Esophagus muscularis mucosa (tissue), 4 donors: ENCODE measurements around the gene GSE1. TPM values are rescaled to one million over a fixed set of nuclear protein-coding genes. Genes with fewer than 3 reads are reported as not detected.

Experiments
- DNase-seq: peaks from one replicate; pipeline ENCODE4 v3.0.0-alpha.2; 2017; ENCODE audit errors: extremely low spot score
- H3K27ac ChIP-seq, 4 donors: fragments of 200-600 bp; sonication (generic); replicated peaks in 1 of 4; 1 replicate in 3 of 4; 2 replicates in 1 of 4; pipeline ENCODE4 v1.5.1; 2016 to 2019; ENCODE audit warnings: mild to moderate bottlenecking in 1 of 4
- H3K27me3 ChIP-seq, 4 donors: fragments of 200-600 bp; sonication (generic); one replicate each; pipeline versions ENCODE4 v1.5.1 to v1.6.0; 2016 to 2019
- H3K36me3 ChIP-seq, 4 donors: fragments of 200-600 bp; sonication (generic); one replicate each; pipeline ENCODE4 v1.5.1; 2016 to 2019
- H3K4me1 ChIP-seq, 4 donors: fragments of 200-600 bp; sonication (generic); one replicate each; pipeline ENCODE4 v1.5.1; 2016 to 2019
- H3K4me3 ChIP-seq, 4 donors: fragments of 200-600 bp; sonication (generic); 1 replicate in 2 of 4; 2 replicates in 2 of 4; pipeline ENCODE4 v1.5.1; 2016 to 2019; ENCODE audit warnings: mild to moderate bottlenecking in 4 of 4, moderate library complexity in 1 of 4
- H3K9me3 ChIP-seq, 4 donors: fragments of 200-600 bp; sonication (generic); 1 replicate in 3 of 4; 2 replicates in 1 of 4; pipeline ENCODE4 v1.5.1; 2016 to 2019
- EP300 ChIP-seq: sonication (generic); formaldehyde crosslinking; IDR thresholded peaks from one replicate; pipeline ENCODE4 v1.6.1; 2017; ENCODE audit warnings: antibody characterized with exemption
- POLR2A ChIP-seq: fragments of 450-650 bp; IDR thresholded peaks from one replicate; pipeline ENCODE4 v1.6.1; 2017; ENCODE audit warnings: antibody characterized with exemption, moderate library complexity, mild to moderate bottlenecking, low read depth
- POLR2AphosphoS5 ChIP-seq, 2 donors: sonication (generic); formaldehyde crosslinking; IDR thresholded peaks; one replicate each; pipeline ENCODE4 v1.6.1; 2017; ENCODE audit warnings: antibody characterized with exemption in 2 of 2
- WGBS: methylation state at CpG from one replicate; pipeline ENCODE4 v1.1.5; 2018; 5-methylcytosine and 5-hydroxymethylcytosine counted together
- intact Hi-C: fragments of 100-400 bp; cut with DNase I; formaldehyde crosslinking; loops from one replicate; pipeline ENCODE4 v1.15.1; 2023
- total RNA-seq, 4 donors: library from RNA; depleted of rRNA; stranded (reverse); fragments of >200 nt; gene quantifications; one replicate each; pipeline versions ENCODE4 v1.1.0 to v1.2.1, GENCODE V29; 2016
- TF ChIP-seq, protein P1 (sequence below), 3 experiments: fragments of 200-600 bp in 2 of 3; fragments of 450-650 bp in 1 of 3; sonication (generic) in 2 of 3; IDR thresholded peaks; one replicate each; pipeline ENCODE4 v1.5.1; 2017 to 2019; ENCODE audit warnings: antibody characterized with exemption in 3 of 3, mild to moderate bottlenecking in 2 of 3, moderate library complexity in 1 of 3

The GSE1 gene
- total RNA-seq, 4 donors from 2014 or later: 45.4 to 79.4 (median 49.5) TPM

DNA sequence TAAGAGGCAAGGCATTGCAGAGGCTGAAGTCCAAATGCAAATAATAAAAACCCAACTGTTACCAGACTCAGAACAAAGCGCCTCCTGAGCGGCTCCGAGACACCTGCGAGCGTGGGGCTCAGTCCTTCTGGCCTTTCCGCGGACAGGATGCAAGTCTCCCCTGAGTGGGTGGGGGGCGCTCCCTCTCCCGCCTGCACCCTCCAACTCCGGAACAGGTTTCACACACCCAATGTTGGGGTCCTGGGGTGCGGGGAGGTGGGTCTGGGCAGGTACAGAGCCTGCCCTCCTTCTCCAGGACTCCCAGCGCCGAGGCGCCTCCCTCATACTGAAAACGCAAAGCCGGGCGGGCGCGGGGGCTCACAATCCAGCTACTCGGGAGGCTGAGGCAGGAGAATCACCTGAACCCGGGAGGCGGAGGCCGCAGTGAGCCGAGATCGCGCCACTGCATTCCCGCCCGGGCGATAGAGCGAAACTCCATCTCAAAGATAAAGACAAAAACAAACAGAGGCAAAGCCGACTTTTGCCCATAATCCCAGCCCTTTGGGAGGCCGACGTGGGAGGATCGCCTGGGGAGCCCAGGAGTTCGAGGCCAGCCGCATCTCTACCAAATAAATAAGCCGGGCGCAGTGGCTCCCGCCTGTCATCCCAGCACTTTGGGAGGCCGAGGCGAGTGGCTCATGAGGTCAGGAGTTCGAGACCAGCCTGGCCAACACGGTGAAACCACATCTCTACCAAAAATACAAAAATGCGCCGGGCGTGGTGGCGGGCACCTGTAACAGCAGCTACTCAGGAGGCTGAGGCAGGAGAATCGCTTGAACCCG lies 74.7 kb downstream of the GSE1 start:
- Histone ChIP-seq H3K9me3 (no peaks in the 10 kb centered on the region), H3K36me3 (no peaks in the 10 kb centered on the region), H3K27me3 (peaks cover 0 to 12% (median 0%) of the 10 kb centered on the region in 4 donors), H3K27ac (no peak overlapping the region), H3K4me1 (peaks cover 13 to 20% (median 17%) of the 10 kb centered on the region in 4 donors), H3K4me3 (peak overlapping the region; percentile 64 to 70 (median 68))
- intact Hi-C loops: no loop called here
- DNase-seq: no peak
- TF ChIP-seq POLR2AphosphoS5 (IDR thresholded peaks at IDR 0.05): no peak
- TF ChIP-seq POLR2A: no peak
- TF ChIP-seq EP300: no peak
- TF ChIP-seq, protein P1, sequence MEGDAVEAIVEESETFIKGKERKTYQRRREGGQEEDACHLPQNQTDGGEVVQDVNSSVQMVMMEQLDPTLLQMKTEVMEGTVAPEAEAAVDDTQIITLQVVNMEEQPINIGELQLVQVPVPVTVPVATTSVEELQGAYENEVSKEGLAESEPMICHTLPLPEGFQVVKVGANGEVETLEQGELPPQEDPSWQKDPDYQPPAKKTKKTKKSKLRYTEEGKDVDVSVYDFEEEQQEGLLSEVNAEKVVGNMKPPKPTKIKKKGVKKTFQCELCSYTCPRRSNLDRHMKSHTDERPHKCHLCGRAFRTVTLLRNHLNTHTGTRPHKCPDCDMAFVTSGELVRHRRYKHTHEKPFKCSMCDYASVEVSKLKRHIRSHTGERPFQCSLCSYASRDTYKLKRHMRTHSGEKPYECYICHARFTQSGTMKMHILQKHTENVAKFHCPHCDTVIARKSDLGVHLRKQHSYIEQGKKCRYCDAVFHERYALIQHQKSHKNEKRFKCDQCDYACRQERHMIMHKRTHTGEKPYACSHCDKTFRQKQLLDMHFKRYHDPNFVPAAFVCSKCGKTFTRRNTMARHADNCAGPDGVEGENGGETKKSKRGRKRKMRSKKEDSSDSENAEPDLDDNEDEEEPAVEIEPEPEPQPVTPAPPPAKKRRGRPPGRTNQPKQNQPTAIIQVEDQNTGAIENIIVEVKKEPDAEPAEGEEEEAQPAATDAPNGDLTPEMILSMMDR (IDR thresholded peaks at IDR 0.05): no peak
- WGBS: 75% methylated on average over 33 of the region's 49 CpGs

DNA sequence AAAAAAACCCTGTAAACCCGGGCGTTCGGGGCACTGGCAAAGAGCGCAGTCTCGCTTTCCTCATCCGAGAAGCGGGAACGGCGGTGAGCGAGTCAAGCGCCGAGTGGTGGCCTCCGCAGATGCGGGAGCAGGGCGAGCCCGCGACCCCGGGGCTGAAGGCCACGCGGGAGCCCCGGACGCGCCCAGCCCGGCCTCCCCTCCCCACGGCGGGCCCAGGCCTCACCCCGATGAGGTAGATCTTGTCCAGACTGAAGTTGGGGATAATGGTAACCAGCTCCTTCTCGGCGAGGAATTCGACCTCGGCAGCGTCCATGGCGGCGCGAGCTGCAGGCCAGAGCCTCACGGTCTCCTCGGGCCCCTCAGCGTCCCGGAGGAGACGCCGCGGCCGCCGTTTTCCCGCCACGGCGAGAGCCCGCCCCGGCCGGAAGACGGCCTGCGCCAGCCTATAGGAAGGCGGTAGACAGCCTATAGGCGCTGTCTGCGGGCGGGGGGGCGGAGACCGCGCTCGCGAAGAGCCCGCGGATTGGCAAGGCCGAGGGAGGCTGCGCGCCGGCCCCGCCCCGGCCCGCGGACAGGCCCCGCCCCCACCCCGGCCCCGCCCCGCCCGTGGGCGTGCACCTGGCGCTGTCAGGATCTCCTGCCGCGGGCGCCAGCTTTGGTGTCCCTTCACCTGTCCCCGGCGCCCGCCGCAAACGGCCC lies 75.6 kb downstream of the GSE1 start, which contains the start of gene GINS2:
GINS2 (minus strand) TSS at position 369 of the 699 bp plus-strand sequence; CDS start at position 313, 56 bp downstream.
- H3K27me3 ChIP-seq: peaks cover 0 to 12% (median 0%) of the 10 kb centered on the region in 4 donors
- H3K4me3 ChIP-seq: peak within 1 kb of the TSS; percentile 64 to 70 (median 68)
- peaks cover 13 to 20% (median 17%) of the 10 kb centered on the region in 4 donors for H3K4me1 ChIP-seq
- 4% methylated on average over 24 of the region's 86 CpGs for WGBS
- no peaks in the 10 kb centered on the region for H3K9me3 ChIP-seq
- no peaks in the 10 kb centered on the region for H3K36me3 ChIP-seq
- no peak within 1 kb of the TSS for H3K27ac ChIP-seq
- no peak for TF ChIP-seq POLR2A
- TF ChIP-seq, protein P1 (IDR thresholded peaks at IDR 0.05): no peak
- TF ChIP-seq POLR2AphosphoS5 (IDR thresholded peaks at IDR 0.05): peak in 1 of 2 donors; percentile 60
- peak; percentile 93 for DNase-seq
- intact Hi-C loops: no loop called here

DNA sequence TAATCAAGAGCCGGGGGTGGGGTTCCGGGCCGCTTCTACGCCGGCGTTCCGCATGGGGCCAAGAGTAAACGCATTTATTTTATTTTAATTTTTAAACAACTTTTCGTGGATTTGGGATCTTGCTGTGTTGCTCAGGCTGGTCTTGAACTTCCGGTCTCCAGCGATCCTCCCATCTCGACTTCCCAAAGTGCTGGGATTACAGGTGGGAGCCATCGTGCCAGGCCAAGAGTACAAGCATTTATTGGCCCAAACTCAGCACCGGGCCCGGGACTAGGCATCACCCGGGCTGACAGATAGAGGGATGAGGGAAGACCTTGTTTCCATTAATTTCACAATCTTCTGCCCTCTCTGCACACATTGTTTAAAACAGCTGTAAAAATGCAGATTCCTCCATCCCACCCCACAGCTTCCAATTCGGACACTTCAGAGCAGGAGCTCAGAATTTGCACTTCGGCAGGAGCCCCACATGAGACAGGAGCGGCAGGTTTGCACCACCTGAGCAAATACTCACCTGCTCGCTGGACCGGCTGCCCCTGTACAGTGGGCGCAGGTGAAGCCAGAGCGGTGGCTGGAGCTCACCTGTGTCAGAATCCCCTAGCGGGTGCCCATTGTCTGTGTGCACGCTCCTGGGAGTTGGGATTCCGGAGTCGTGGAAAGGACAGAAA lies 76.3 kb downstream of the GSE1 start:
- Histone ChIP-seq H3K27me3 (peaks cover 0 to 17% (median 0%) of the 10 kb centered on the region in 4 donors), H3K4me3 (peak overlapping the region; percentile 64 to 70 (median 68)), H3K4me1 (peaks cover 13 to 20% (median 17%) of the 10 kb centered on the region in 4 donors), H3K27ac (no peak overlapping the region), H3K36me3 (no peaks in the 10 kb centered on the region), H3K9me3 (no peaks in the 10 kb centered on the region)
- TF ChIP-seq, protein P1 (IDR thresholded peaks at IDR 0.05): no peak
- no peak for TF ChIP-seq POLR2AphosphoS5 (IDR thresholded peaks at IDR 0.05)
- no peak for TF ChIP-seq EP300
- no peak for TF ChIP-seq POLR2A
- intact Hi-C loops: no loop called here
- no peak for DNase-seq
- WGBS: 40% methylated on average over 27 of the region's 27 CpGs

DNA sequence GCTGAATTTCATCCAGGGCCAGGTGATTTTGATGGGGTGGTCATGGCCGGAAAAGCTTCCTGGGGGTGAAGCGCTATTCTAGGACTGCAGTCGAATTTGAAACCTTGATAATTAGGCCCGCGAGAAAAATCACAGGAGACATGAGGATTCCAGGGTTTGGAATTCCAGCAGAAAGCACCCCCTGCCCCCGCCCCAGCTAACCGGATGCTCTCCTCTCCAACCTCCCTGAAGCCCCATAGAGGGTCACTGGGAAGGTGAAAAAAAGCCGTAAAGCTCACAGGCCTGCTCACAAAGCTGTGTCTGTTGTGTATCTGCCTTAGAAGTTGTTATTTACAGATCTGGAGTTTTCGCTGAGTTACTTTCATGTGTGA lies 76.8 kb downstream of the GSE1 start:
- H3K4me1 ChIP-seq: peaks cover 13 to 20% (median 17%) of the 10 kb centered on the region in 4 donors
- H3K4me3 ChIP-seq: no peak overlapping the region
- no peak overlapping the region for H3K27ac ChIP-seq
- TF ChIP-seq EP300 (no peak), POLR2AphosphoS5 (IDR thresholded peaks at IDR 0.05) (no peak), POLR2A (no peak)
- TF ChIP-seq, protein P1 (IDR thresholded peaks at IDR 0.05): no peak
- no peaks in the 10 kb centered on the region for H3K36me3 ChIP-seq
- H3K9me3 ChIP-seq: no peaks in the 10 kb centered on the region
- WGBS: 66% methylated on average over 9 of the region's 9 CpGs
- DNase-seq: no peak
- H3K27me3 ChIP-seq: peaks cover 0 to 22% (median 0%) of the 10 kb centered on the region in 4 donors
- intact Hi-C loops: no loop called here
